Mononuclear cell (primary cell): ENCODE measurements around the gene FOXA2. TPM values are rescaled to one million over a fixed set of nuclear protein-coding genes. Genes with fewer than 3 reads are reported as not detected.

ENCODE experiments used
- H3K27me3 ChIP-seq: 2 replicates; pipeline ENCODE4 v1.6.0; 2011; ENCODE audit warnings: low read length, control low read depth; ENCODE audit not compliant: insufficient read depth
- H3K4me1 ChIP-seq: 2 replicates; pipeline ENCODE4 v1.5.1; 2011; ENCODE audit warnings: mild to moderate bottlenecking, low read length, control low read depth; ENCODE audit not compliant: insufficient read depth
- H3K4me3 ChIP-seq: 2 replicates; pipeline ENCODE4 v1.5.1; 2011; ENCODE audit warnings: mild to moderate bottlenecking, low read length, moderate library complexity
- H3K9me3 ChIP-seq: 2 replicates; pipeline ENCODE4 v1.5.1; 2011; ENCODE audit warnings: low read depth, mild to moderate bottlenecking, control low read depth, low read length
- total RNA-seq: library from RNA; depleted of rRNA; stranded (reverse); fragments of >200 nt; gene quantifications from one replicate; pipeline ENCODE4 v1.2.3, GENCODE V29; 2012

The FOXA2 gene
- total RNA-seq, 1 donor: not detected

GRCh38 chr20:22578221-22579118 is 5.9 kb downstream of the FOXA2 start:
- Histone ChIP-seq H3K27me3 (peaks cover 90% of the 10 kb centered on the region), H3K4me1 (no peaks in the 10 kb centered on the region), H3K4me3 (no peak overlapping the region), H3K9me3 (no peaks in the 10 kb centered on the region)

GRCh38 chr20:22577515-22578220 is 6.7 kb downstream of the FOXA2 start:
- H3K4me1 ChIP-seq: no peaks in the 10 kb centered on the region
- peaks cover 91% of the 10 kb centered on the region for H3K27me3 ChIP-seq
- no peaks in the 10 kb centered on the region for H3K9me3 ChIP-seq
- no peak overlapping the region for H3K4me3 ChIP-seq

GRCh38 chr20:22576733-22577514 is 7.4 kb downstream of the FOXA2 start:
- no peaks in the 10 kb centered on the region for H3K4me1 ChIP-seq
- H3K27me3 ChIP-seq: peaks cover 90% of the 10 kb centered on the region
- H3K9me3 ChIP-seq: no peaks in the 10 kb centered on the region
- no peak overlapping the region for H3K4me3 ChIP-seq

GRCh38 chr20:22576273-22576672 is 8.1 kb downstream of the FOXA2 start:
- H3K27me3 ChIP-seq: peaks cover 90% of the 10 kb centered on the region
- H3K9me3 ChIP-seq: no peaks in the 10 kb centered on the region
- no peaks in the 10 kb centered on the region for H3K4me1 ChIP-seq
- H3K4me3 ChIP-seq: no peak overlapping the region

GRCh38 chr20:22575737-22576136 is 8.6 kb downstream of the FOXA2 start:
- Histone ChIP-seq H3K4me3 (no peak overlapping the region), H3K4me1 (no peaks in the 10 kb centered on the region), H3K27me3 (peaks cover 90% of the 10 kb centered on the region), H3K9me3 (no peaks in the 10 kb centered on the region)

GRCh38 chr20:22575087-22575721 is 9.2 kb downstream of the FOXA2 start:
- Histone ChIP-seq H3K9me3 (no peaks in the 10 kb centered on the region), H3K4me1 (no peaks in the 10 kb centered on the region), H3K27me3 (peaks cover 90% of the 10 kb centered on the region), H3K4me3 (no peak overlapping the region)

GRCh38 chr20:22574545-22575086 is 9.8 kb downstream of the FOXA2 start:
- Histone ChIP-seq H3K9me3 (no peaks in the 10 kb centered on the region), H3K27me3 (peaks cover 90% of the 10 kb centered on the region), H3K4me1 (no peaks in the 10 kb centered on the region), H3K4me3 (no peak overlapping the region)

GRCh38 chr20:22572491-22572890 is 11.9 kb downstream of the FOXA2 start:
- Histone ChIP-seq H3K4me3 (no peak overlapping the region), H3K9me3 (no peaks in the 10 kb centered on the region), H3K4me1 (no peaks in the 10 kb centered on the region), H3K27me3 (peaks cover 95% of the 10 kb centered on the region)

- Histone ChIP-seq H3K9me3 (no peaks in the 10 kb centered on the region), H3K4me1 (no peaks in the 10 kb centered on the region), H3K27me3 (peaks cover 97% of the 10 kb centered on the region), H3K4me3 (no peak overlapping the region)
These were observed 12.3 kb downstream of the FOXA2 start for GRCh38 chr20:22572023-22572422.

GRCh38 chr20:22569353-22569752 is 15.0 kb downstream of the FOXA2 start:
- H3K27me3 ChIP-seq: peaks cover 97% of the 10 kb centered on the region
- no peaks in the 10 kb centered on the region for H3K4me1 ChIP-seq
- no peak overlapping the region for H3K4me3 ChIP-seq
- H3K9me3 ChIP-seq: no peaks in the 10 kb centered on the region

- Histone ChIP-seq H3K27me3 (peaks cover 98% of the 10 kb centered on the region), H3K4me1 (no peaks in the 10 kb centered on the region), H3K4me3 (no peak overlapping the region), H3K9me3 (no peaks in the 10 kb centered on the region)
These were observed 15.5 kb downstream of the FOXA2 start for GRCh38 chr20:22568872-22569344.

- no peak overlapping the region for H3K4me3 ChIP-seq
- no peaks in the 10 kb centered on the region for H3K4me1 ChIP-seq
- no peaks in the 10 kb centered on the region for H3K9me3 ChIP-seq
- H3K27me3 ChIP-seq: peaks cover 98% of the 10 kb centered on the region
These were observed 16.2 kb downstream of the FOXA2 start for GRCh38 chr20:22567944-22568871.

GRCh38 chr20:22566876-22567658 is 17.3 kb downstream of the FOXA2 start:
- no peaks in the 10 kb centered on the region for H3K4me1 ChIP-seq
- H3K4me3 ChIP-seq: no peak overlapping the region
- H3K9me3 ChIP-seq: no peaks in the 10 kb centered on the region
- H3K27me3 ChIP-seq: peaks cover 99% of the 10 kb centered on the region
